ENCODE measurements around the gene MYL5. TPM values are rescaled to one million over a fixed set of nuclear protein-coding genes. Genes with fewer than 3 reads are reported as not detected.

Gene MYL5
- total and polyA plus RNA-seq, 2 of the 4 experiments (the other 2 are of a cell fraction) = 9.1 to 16.0 TPM

DNA sequence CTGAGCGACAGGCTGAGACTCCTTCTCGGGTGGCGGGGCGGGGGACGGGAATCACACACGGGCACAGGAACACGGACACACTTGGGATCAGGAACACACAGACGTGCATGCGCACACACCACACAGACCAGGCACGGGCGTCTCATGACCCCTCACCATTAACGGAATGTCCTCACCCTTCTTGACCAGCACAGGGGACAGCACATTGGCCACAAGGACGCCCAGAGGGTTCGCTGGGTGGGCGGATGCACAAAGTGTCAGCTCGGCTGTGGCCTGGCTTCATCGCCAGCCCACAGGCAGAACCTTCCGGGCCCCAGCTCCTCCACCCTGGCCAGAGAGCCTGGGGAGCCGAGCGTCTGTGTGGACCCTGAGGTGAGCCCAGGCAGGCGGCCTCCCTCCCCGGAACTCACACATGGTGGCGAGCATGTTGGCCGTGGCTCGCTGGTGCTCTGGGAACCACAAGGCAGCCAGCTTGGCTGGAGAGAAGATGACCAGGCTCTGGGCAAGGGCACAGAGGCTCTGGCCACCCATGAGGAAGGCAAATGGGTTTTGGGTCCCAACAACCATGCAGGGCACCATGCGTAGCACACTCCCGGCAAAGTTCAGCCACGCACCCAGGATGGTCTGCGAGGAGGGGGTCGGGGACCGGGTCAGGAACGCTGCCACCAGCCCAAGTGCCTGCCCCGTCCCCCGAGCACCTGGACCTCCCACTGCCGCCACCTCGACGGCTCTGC lies 11.5 kb downstream of the MYL5 start:
- TF ChIP-seq, protein P1, sequence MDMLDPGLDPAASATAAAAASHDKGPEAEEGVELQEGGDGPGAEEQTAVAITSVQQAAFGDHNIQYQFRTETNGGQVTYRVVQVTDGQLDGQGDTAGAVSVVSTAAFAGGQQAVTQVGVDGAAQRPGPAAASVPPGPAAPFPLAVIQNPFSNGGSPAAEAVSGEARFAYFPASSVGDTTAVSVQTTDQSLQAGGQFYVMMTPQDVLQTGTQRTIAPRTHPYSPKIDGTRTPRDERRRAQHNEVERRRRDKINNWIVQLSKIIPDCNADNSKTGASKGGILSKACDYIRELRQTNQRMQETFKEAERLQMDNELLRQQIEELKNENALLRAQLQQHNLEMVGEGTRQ (IDR thresholded peaks at IDR 0.05; ENCODE audit: low read depth, low read length) = no peak
- TF ChIP-seq RFX5 (IDR thresholded peaks at IDR 0.05; ENCODE audit: low read depth, low read length) (no peak), FOS (IDR thresholded peaks at IDR 0.05; ENCODE audit: low read depth, low read length) (no peak), NFE2L2 (IDR thresholded peaks at IDR 0.05; ENCODE audit: low read depth, low read length) (no peak), MAFK (IDR thresholded peaks at IDR 0.05; ENCODE audit: low read depth, low read length) (no peak), MAZ (IDR thresholded peaks at IDR 0.05; ENCODE audit: borderline replicate concordance, low read depth, low read length) (no peak), CHD1 (IDR thresholded peaks at IDR 0.05; ENCODE audit: low read depth, low read length) (no peak), MXI1 (IDR thresholded peaks at IDR 0.05; ENCODE audit: borderline replicate concordance, low read depth, low read length) (no peak), RCOR1 (IDR thresholded peaks at IDR 0.05; ENCODE audit: insufficient replicate concordance, low read length) (no peak), SMC3 (IDR thresholded peaks at IDR 0.05; ENCODE audit: low read depth, low read length) (no peak), POLR2A (IDR thresholded peaks at IDR 0.05; ENCODE audit: low read depth, low read length) (no peak), BHLHE40 (IDR thresholded peaks at IDR 0.05; ENCODE audit: low read depth, low read length) (no peak)
- TF ChIP-seq, protein P2, sequence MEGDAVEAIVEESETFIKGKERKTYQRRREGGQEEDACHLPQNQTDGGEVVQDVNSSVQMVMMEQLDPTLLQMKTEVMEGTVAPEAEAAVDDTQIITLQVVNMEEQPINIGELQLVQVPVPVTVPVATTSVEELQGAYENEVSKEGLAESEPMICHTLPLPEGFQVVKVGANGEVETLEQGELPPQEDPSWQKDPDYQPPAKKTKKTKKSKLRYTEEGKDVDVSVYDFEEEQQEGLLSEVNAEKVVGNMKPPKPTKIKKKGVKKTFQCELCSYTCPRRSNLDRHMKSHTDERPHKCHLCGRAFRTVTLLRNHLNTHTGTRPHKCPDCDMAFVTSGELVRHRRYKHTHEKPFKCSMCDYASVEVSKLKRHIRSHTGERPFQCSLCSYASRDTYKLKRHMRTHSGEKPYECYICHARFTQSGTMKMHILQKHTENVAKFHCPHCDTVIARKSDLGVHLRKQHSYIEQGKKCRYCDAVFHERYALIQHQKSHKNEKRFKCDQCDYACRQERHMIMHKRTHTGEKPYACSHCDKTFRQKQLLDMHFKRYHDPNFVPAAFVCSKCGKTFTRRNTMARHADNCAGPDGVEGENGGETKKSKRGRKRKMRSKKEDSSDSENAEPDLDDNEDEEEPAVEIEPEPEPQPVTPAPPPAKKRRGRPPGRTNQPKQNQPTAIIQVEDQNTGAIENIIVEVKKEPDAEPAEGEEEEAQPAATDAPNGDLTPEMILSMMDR (conservative IDR thresholded peaks at IDR 0.05; ENCODE audit: low read depth, low read length) = no peak
- TF ChIP-seq, protein P3, sequence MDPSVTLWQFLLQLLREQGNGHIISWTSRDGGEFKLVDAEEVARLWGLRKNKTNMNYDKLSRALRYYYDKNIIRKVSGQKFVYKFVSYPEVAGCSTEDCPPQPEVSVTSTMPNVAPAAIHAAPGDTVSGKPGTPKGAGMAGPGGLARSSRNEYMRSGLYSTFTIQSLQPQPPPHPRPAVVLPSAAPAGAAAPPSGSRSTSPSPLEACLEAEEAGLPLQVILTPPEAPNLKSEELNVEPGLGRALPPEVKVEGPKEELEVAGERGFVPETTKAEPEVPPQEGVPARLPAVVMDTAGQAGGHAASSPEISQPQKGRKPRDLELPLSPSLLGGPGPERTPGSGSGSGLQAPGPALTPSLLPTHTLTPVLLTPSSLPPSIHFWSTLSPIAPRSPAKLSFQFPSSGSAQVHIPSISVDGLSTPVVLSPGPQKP (IDR thresholded peaks at IDR 0.05; ENCODE audit: borderline replicate concordance, low read depth, low read length) = no peak
- CTCF ChIA-PET = no interaction called here

More for the DNA sequence above, 11.5 kb downstream of the MYL5 start:
- 89% methylated on average over 23 of the region's 37 CpGs; no CpG with 5 or more reads in 1 of the 2 experiments for WGBS, 2 experiments (ENCODE audit: extremely low coverage in 2 of 2, insufficient read length in 1 of 2)
- H4K8ac ChIP-seq (ENCODE audit: low read depth in 2 of 2, low read length in 2 of 2) = no peak overlapping the region
- H3K27ac ChIP-seq (ENCODE audit: insufficient read depth, low read length) = no peak overlapping the region
- H4K91ac ChIP-seq (ENCODE audit: insufficient read depth, low read depth, low read length) = no peak overlapping the region
- intact Hi-C loops (cut with micrococcal nuclease) (no loop called here), in situ Hi-C loops (cut with MboI; ENCODE audit: low sequenced_read_pairs) (no loop called here), dilution Hi-C loops (cut with HindIII; ENCODE audit: low sequenced_read_pairs, unreplicated experiment) (no loop called here)
- no peak overlapping the region for H3K14ac ChIP-seq (replicated peaks; ENCODE audit: low read depth, low read length)
- POLR2A ChIA-PET (ENCODE audit: unreplicated experiment) = no interaction called here
- BruUV-seq (replicated peaks) = no TSS peak
- no peaks in the 10 kb centered on the region for H4K20me1 ChIP-seq (ENCODE audit: insufficient read depth, low read length)
- H3K23ac ChIP-seq (ENCODE audit: low read depth, low read length) = no peak overlapping the region
- H2BK20ac ChIP-seq (ENCODE audit: low read depth, low read length) = no peak overlapping the region
- DNase-seq (no peak), ATAC-seq (ENCODE audit: low read depth) (no peak)
- no peaks in the 10 kb centered on the region for H3K9me3 ChIP-seq (ENCODE audit: control insufficient read depth, insufficient read depth, low read length)
- H4K5ac ChIP-seq (ENCODE audit: low read depth, low read length) = no peak overlapping the region
- no peak overlapping the region for H3K9ac ChIP-seq (ENCODE audit: low read depth, low read length)
- H3K27me3 ChIP-seq (ENCODE audit: control insufficient read depth, insufficient read depth, low read length) = peaks cover 2% of the 10 kb centered on the region; the same call in 1 of the 2 replicates
- H3K56ac ChIP-seq (ENCODE audit: extremely low read depth, insufficient read depth, low read length) = no peak overlapping the region
- no peak overlapping the region for H2BK120ac ChIP-seq (ENCODE audit: low read depth, low read length)
- no peak overlapping the region for H2AFZ ChIP-seq (replicated peaks; ENCODE audit: low read length, poor library complexity)
- H2BK15ac ChIP-seq (ENCODE audit: low read depth, low read length) = no peak overlapping the region
- no peak overlapping the region for H3K4ac ChIP-seq (ENCODE audit: low read depth, low read length)
- H3K36me3 ChIP-seq (ENCODE audit: control insufficient read depth, insufficient read depth, low read length) = no peaks in the 10 kb centered on the region
- peaks cover 13% of the 10 kb centered on the region for H3K4me1 ChIP-seq (ENCODE audit: control insufficient read depth, insufficient read depth, low read length)
- no peak overlapping the region for H3K18ac ChIP-seq (ENCODE audit: low read depth, low read length)
- H3K4me3 ChIP-seq (ENCODE audit: insufficient read depth, low read depth, low read length) = no peak overlapping the region
- peaks cover 0 to 4% of the 10 kb centered on the region in 2 experiments; a peak in 1 of 4 replicates for H3K79me1 ChIP-seq (ENCODE audit: low read depth in 1 of 2, low read length in 2 of 2)
- H2BK5ac ChIP-seq (ENCODE audit: low read depth, low read length, poor library complexity, severe bottlenecking) = no peak overlapping the region
- no peak overlapping the region for H3K4me2 ChIP-seq (ENCODE audit: low read depth, low read length)
- peaks cover 9% of the 10 kb centered on the region for H3K9me1 ChIP-seq (ENCODE audit: insufficient read depth, low read length)
- no peak overlapping the region for H2AK9ac ChIP-seq (replicated peaks; ENCODE audit: low read depth, low read length, poor library complexity)
- no peak overlapping the region for H2AK5ac ChIP-seq (ENCODE audit: low read depth, low read length)

All from IMR-90 (cell line).